CD4-positive, alpha-beta memory T cell (primary cell): ENCODE data around the gene GRAP2. TPM values are rescaled to one million over a fixed set of nuclear protein-coding genes. Genes with fewer than 3 reads are reported as not detected.

Experiments used
- CTCF ChIA-PET: fragments of 350-600 bp; sonication (Branson Sonifier 250); formaldehyde crosslinking; loops from one replicate; lab custom pipeline; 2021; ENCODE audit warnings: inconsistent platforms; ENCODE audit not compliant: partially characterized antibody; lab: Charles Lee
- POLR2A ChIA-PET: fragments of 350-600 bp; sonication (Branson Sonifier 250); formaldehyde crosslinking; loops from one replicate; lab custom pipeline; 2021; ENCODE audit not compliant: partially characterized antibody; lab: Charles Lee
- DNase-seq, 5 donors: peaks; one replicate each; pipeline versions ENCODE4 v3.0.0 to v3.0.0-alpha.2; 2020 to 2022; ENCODE audit warnings: mixed read lengths in 1 of 5
- H3K27ac ChIP-seq: one replicate; pipeline ENCODE4 v1.7.0; 2013; ENCODE audit warnings: low read depth, low read length
- H3K27me3 ChIP-seq: 2 replicates; pipeline ENCODE4 v1.7.0; 2013; ENCODE audit warnings: mild to moderate bottlenecking, low read length, moderate library complexity; ENCODE audit not compliant: insufficient read depth
- H3K36me3 ChIP-seq: 2 replicates; pipeline ENCODE4 v1.7.0; 2013; ENCODE audit warnings: mild to moderate bottlenecking, low read length, moderate library complexity; ENCODE audit not compliant: insufficient read depth
- H3K4me1 ChIP-seq: 2 replicates; pipeline ENCODE4 v1.7.0; 2013; ENCODE audit warnings: mild to moderate bottlenecking, low read length, moderate library complexity; ENCODE audit not compliant: insufficient read depth
- H3K4me3 ChIP-seq, 2 donors: one replicate each; pipeline ENCODE4 v1.7.0; 2013; ENCODE audit warnings: low read length in 2 of 2, mild to moderate bottlenecking in 1 of 2
- H3K9me3 ChIP-seq, 2 donors: one replicate each; pipeline ENCODE4 v1.7.0; 2013; ENCODE audit warnings: low read length in 2 of 2, control low read depth in 1 of 2; ENCODE audit not compliant: control insufficient read depth in 1 of 2
- H3K27ac Mint-ChIP-seq, 7 donors: one replicate each; pipeline ENCODE4 v1.8.0; 2020 to 2021; ENCODE audit warnings: mixed read lengths in 7 of 7, mild to moderate bottlenecking in 6 of 7, inconsistent platforms in 3 of 7, moderate library complexity in 3 of 7
- H3K27me3 Mint-ChIP-seq, 2 donors: one replicate each; pipeline ENCODE4 v1.8.0; 2020 to 2021; ENCODE audit warnings: mixed read lengths in 2 of 2
- H3K36me3 Mint-ChIP-seq, 2 donors: one replicate each; pipeline ENCODE4 v1.8.0; 2020 to 2021; ENCODE audit warnings: mixed read lengths in 2 of 2, inconsistent platforms in 1 of 2, mild to moderate bottlenecking in 1 of 2
- H3K4me1 Mint-ChIP-seq, 4 donors: one replicate each; pipeline ENCODE4 v1.8.0; 2020 to 2021; ENCODE audit warnings: mixed read lengths in 4 of 4, mild to moderate bottlenecking in 1 of 4
- H3K4me3 Mint-ChIP-seq, 8 donors: one replicate each; pipeline ENCODE4 v1.8.0; 2020 to 2021; ENCODE audit warnings: mixed read lengths in 8 of 8, mild to moderate bottlenecking in 7 of 8, moderate library complexity in 6 of 8, inconsistent platforms in 3 of 8
- H3K9me3 Mint-ChIP-seq, 8 donors: one replicate each; pipeline ENCODE4 v1.8.0; 2020 to 2021; ENCODE audit warnings: mixed read lengths in 8 of 8, mild to moderate bottlenecking in 5 of 8, inconsistent platforms in 3 of 8, moderate library complexity in 1 of 8
- intact Hi-C: fragments of 100-400 bp; cut with micrococcal nuclease; formaldehyde crosslinking; loops from one replicate; pipeline ENCODE4 v1.15.1; 2023
- polyA plus RNA-seq, 2 donors: library from polyadenylated mRNA; unstranded; fragments of 300-500 nt; fragmentation: Illumina TruSeq; gene quantifications; one replicate each; pipeline ENCODE4 v1.2.3, GENCODE V29; 2021
- total RNA-seq, 2 experiments: library from RNA; stranded (reverse); gene quantifications; one replicate each; pipeline ENCODE4 v1.2.3, GENCODE V29; 2021

The GRAP2 gene
- total and polyA plus RNA-seq, 4 experiments from 2014 or later = 53.1 to 140 (median 110) TPM

GRCh38 chr22:39926753-39927152 is 25.9 kb downstream of the GRAP2 start:
- Histone ChIP-seq H3K27ac (peak overlapping the region; percentile 49), H3K4me3 (peak overlapping the region; percentile 22 to 27), H3K4me1 (peaks cover 100% of the 10 kb centered on the region), H3K9me3 (no peaks in the 10 kb centered on the region), H3K27me3 (no peaks in the 10 kb centered on the region), H3K36me3 (no peaks in the 10 kb centered on the region)
- Mint-ChIP-seq H3K36me3 (peaks cover 18 to 43% of the 10 kb centered on the region in 2 donors), H3K4me1 (peaks cover 40 to 50% (median 46%) of the 10 kb centered on the region in 4 donors), H3K27ac (peak overlapping the region in 5 of 7 donors; percentile 72 to 93 (median 92)), H3K9me3 (no peaks in the 10 kb centered on the region), H3K27me3 (no peaks in the 10 kb centered on the region), H3K4me3 (no peak overlapping the region)
- ChIA-PET CTCF (interaction anchor here (1.0 to 6.9 kb wide), 6 partner anchors 7 to 398 kb away, joined by 3 to 68 read pairs (median 10); no protein-coding TSS in a partner anchor), POLR2A (interaction anchor here (0.8 to 11.5 kb wide), 9 partner anchors 6 to 239 kb away, joined by 3 to 424 read pairs (median 9); partner anchors contain the start of gene GRAP2)
- intact Hi-C loops = no loop called here
- no peak for DNase-seq

- Mint-ChIP-seq H3K36me3 (peaks cover 15 to 35% of the 10 kb centered on the region in 2 donors), H3K4me1 (peaks cover 36 to 42% (median 40%) of the 10 kb centered on the region in 4 donors), H3K9me3 (no peaks in the 10 kb centered on the region), H3K27me3 (no peaks in the 10 kb centered on the region), H3K27ac (peak overlapping the region in 1 of 7 donors; percentile 92), H3K4me3 (no peak overlapping the region)
- no peak for DNase-seq
- POLR2A ChIA-PET = interaction anchor here (0.8 to 11.5 kb wide), 6 partner anchors 5 to 240 kb away, joined by 3 to 424 read pairs (median 23); no protein-coding TSS in a partner anchor
- CTCF ChIA-PET = interaction anchor here (1.1 to 2.6 kb wide), 6 partner anchors 12 to 19 kb away, joined by 3 to 14 read pairs (median 5); no protein-coding TSS in a partner anchor
- Histone ChIP-seq H3K36me3 (no peaks in the 10 kb centered on the region), H3K27ac (peak overlapping the region; percentile 49), H3K27me3 (no peaks in the 10 kb centered on the region), H3K4me3 (peak overlapping the region; percentile 22 to 27), H3K9me3 (no peaks in the 10 kb centered on the region), H3K4me1 (peaks cover 100% of the 10 kb centered on the region)
- intact Hi-C loops = no loop called here
Measured at GRCh38 chr22:39927544-39927943, 26.7 kb downstream of the GRAP2 start.

- Mint-ChIP-seq H3K27me3 (no peaks in the 10 kb centered on the region), H3K4me1 (peaks cover 39 to 42% (median 41%) of the 10 kb centered on the region in 4 donors), H3K27ac (no peak overlapping the region), H3K36me3 (peaks cover 15 to 36% of the 10 kb centered on the region in 2 donors), H3K4me3 (no peak overlapping the region), H3K9me3 (no peaks in the 10 kb centered on the region)
- Histone ChIP-seq H3K27ac (peak overlapping the region; percentile 49), H3K4me3 (peak overlapping the region; percentile 19 to 21), H3K9me3 (no peaks in the 10 kb centered on the region), H3K4me1 (peaks cover 100% of the 10 kb centered on the region), H3K36me3 (no peaks in the 10 kb centered on the region), H3K27me3 (no peaks in the 10 kb centered on the region)
- intact Hi-C loops = no loop called here
- DNase-seq = no peak
- ChIA-PET CTCF (interaction anchor here (0.8 to 2.0 kb wide), 4 partner anchors 13 to 96 kb away, joined by 3 to 6 read pairs (median 4); no protein-coding TSS in a partner anchor), POLR2A (interaction anchor here (1.7 to 11.5 kb wide), 4 partner anchors 5 to 18 kb away, joined by 6 to 424 read pairs (median 58); no protein-coding TSS in a partner anchor)
Measured at GRCh38 chr22:39928536-39929520, 27.9 kb downstream of the GRAP2 start.

GRCh38 chr22:39931251-39931650 is 30.4 kb downstream of the GRAP2 start:
- CTCF ChIA-PET = interaction anchor here (0.6 to 1.1 kb wide), 2 partner anchors 16 to 94 kb away, joined by 3 read pairs; no protein-coding TSS in a partner anchor
- intact Hi-C loops = loop anchor here (1.0 to 10.0 kb wide), 2 partner anchors 14 to 96 kb away; no protein-coding TSS in a partner anchor
- no peaks in the 10 kb centered on the region for H3K27me3 ChIP-seq
- peaks cover 100% of the 10 kb centered on the region for H3K4me1 ChIP-seq
- Mint-ChIP-seq H3K4me3 (no peak overlapping the region), H3K9me3 (no peaks in the 10 kb centered on the region), H3K27ac (no peak overlapping the region), H3K27me3 (no peaks in the 10 kb centered on the region), H3K4me1 (peaks cover 39 to 42% (median 41%) of the 10 kb centered on the region in 4 donors), H3K36me3 (peaks cover 12 to 30% of the 10 kb centered on the region in 2 donors)
- H3K9me3 ChIP-seq = no peaks in the 10 kb centered on the region
- peak in 1 of 5 donors; percentile 31 for DNase-seq
- H3K36me3 ChIP-seq = no peaks in the 10 kb centered on the region
- peak overlapping the region; percentile 40 for H3K27ac ChIP-seq
- POLR2A ChIA-PET = interaction anchor here (7.3 to 11.5 kb wide), 2 partner anchors 8 to 20 kb away, joined by 74 to 424 read pairs; no protein-coding TSS in a partner anchor
- H3K4me3 ChIP-seq = peak overlapping the region; percentile 1 to 25

- Mint-ChIP-seq H3K27me3 (no peaks in the 10 kb centered on the region), H3K4me3 (peak overlapping the region in 2 of 8 donors; percentile 57 to 58), H3K4me1 (peaks cover 46 to 47% (median 46%) of the 10 kb centered on the region in 4 donors), H3K9me3 (no peaks in the 10 kb centered on the region), H3K36me3 (peaks cover 9 to 30% of the 10 kb centered on the region in 2 donors), H3K27ac (peak overlapping the region in 2 of 7 donors; percentile 61 to 81)
- H3K4me3 ChIP-seq = no peak overlapping the region
- DNase-seq = no peak
- H3K9me3 ChIP-seq = no peaks in the 10 kb centered on the region
- H3K27ac ChIP-seq = peak overlapping the region; percentile 6
- peaks cover 100% of the 10 kb centered on the region for H3K4me1 ChIP-seq
- H3K36me3 ChIP-seq = no peaks in the 10 kb centered on the region
- POLR2A ChIA-PET = interaction anchor here (1.0 to 7.3 kb wide), 6 partner anchors 8 to 271 kb away, joined by 5 to 97 read pairs (median 47); partner anchors contain the start of gene GRAP2
- CTCF ChIA-PET = interaction anchor here (0.7 to 4.4 kb wide), 20 partner anchors 9 to 762 kb away, joined by 3 to 68 read pairs (median 8); no protein-coding TSS in a partner anchor
- intact Hi-C loops = loop anchor here (2.0 to 10.0 kb wide), 2 partner anchors 31 to 97 kb away; partner anchors contain the start of gene GRAP2
- H3K27me3 ChIP-seq = no peaks in the 10 kb centered on the region
Measured at GRCh38 chr22:39932166-39932565, 31.3 kb downstream of the GRAP2 start.

GRCh38 chr22:39932918-39933649 is 32.2 kb downstream of the GRAP2 start:
- no peaks in the 10 kb centered on the region for H3K9me3 ChIP-seq
- no peaks in the 10 kb centered on the region for H3K27me3 ChIP-seq
- ChIA-PET CTCF (interaction anchor here (0.7 to 4.4 kb wide), 20 partner anchors 9 to 404 kb away, joined by 3 to 68 read pairs (median 8); no protein-coding TSS in a partner anchor), POLR2A (interaction anchor here (0.6 to 7.3 kb wide), 12 partner anchors 9 to 453 kb away, joined by 3 to 97 read pairs (median 7); partner anchors contain the start of gene GRAP2)
- Mint-ChIP-seq H3K27me3 (no peaks in the 10 kb centered on the region), H3K4me3 (peak overlapping the region; percentile 61 to 88 (median 79)), H3K36me3 (peaks cover 1 to 29% of the 10 kb centered on the region in 2 donors), H3K27ac (peak overlapping the region in 6 of 7 donors; percentile 92 to 97 (median 96)), H3K9me3 (no peaks in the 10 kb centered on the region), H3K4me1 (peaks cover 55 to 56% (median 55%) of the 10 kb centered on the region in 4 donors)
- H3K4me1 ChIP-seq = peaks cover 100% of the 10 kb centered on the region
- intact Hi-C loops = loop anchor here (2.0 to 10.0 kb wide), 2 partner anchors 32 to 98 kb away; partner anchors contain the start of gene GRAP2
- peak in 4 of 5 donors; percentile 55 to 61 (median 58) for DNase-seq
- no peaks in the 10 kb centered on the region for H3K36me3 ChIP-seq
- H3K4me3 ChIP-seq = no peak overlapping the region
- H3K27ac ChIP-seq = peak overlapping the region; percentile 53
